ENCODE results near the gene SLC35A3.
"Not testable (repeated sequence)": the region's sequence is repeated elsewhere in the genome, so short reads cannot be mapped to it uniquely, and the experiment has no call there.

Gene SLC35A3

DNA sequence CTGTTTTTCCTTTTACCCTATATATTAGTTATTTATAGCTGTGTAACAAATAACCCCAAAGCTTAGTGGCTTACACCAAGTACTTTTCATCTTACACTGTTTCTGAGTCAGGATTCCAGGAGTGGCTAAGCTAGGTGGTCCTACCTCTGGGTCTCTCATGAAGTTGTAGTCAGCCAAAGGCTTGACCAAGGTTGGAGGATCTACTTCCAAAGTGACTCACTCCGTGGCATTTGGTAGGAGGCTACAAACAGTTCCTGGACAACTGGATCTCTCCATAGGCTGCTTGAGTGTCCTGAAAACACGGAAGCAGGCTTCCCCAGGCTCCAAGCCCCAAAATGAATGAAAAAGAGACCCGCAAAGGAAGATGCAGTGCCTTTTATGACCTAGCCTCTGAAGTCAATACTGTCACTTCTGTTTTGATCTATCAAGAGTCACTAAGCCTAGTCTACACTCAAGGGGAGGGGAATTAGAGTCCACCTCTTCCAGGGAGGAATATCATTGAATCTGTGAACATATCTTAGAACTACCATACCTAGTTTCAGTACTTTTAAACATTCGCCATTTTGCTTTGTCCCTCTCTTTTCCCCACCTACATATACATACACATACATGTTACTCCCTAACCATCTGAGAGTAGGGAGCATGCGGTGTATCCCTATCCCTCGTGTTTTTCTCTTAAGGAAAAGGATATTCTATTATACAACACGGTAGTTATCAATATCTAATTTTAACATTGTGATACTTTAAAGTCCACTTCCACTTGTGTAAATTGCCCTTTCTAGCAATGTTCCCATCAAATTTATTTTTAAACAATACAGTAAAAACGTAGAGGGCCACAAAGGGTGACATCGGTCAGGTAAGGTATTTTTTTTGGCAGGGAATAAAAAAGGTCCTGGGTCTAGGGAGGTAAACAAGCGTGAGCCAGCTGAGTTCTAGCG, 67.2 kb downstream of the SLC35A3 start:
- DNase-seq, result no peak

DNA sequence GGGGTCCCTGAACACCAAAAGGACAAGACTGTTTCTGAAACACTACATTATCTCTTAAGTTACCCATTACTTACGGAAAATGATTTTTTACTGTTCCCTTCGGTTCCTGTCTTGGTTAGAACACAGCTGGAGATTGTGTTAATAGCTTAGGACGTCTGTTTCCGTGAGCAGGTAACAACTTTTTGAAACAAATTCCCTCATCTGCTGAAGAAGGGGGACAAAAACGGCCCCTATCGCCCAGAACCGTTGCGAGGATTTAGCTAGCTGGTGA, 67.8 kb downstream of the SLC35A3 start:
- DNase-seq, result no peak

DNA sequence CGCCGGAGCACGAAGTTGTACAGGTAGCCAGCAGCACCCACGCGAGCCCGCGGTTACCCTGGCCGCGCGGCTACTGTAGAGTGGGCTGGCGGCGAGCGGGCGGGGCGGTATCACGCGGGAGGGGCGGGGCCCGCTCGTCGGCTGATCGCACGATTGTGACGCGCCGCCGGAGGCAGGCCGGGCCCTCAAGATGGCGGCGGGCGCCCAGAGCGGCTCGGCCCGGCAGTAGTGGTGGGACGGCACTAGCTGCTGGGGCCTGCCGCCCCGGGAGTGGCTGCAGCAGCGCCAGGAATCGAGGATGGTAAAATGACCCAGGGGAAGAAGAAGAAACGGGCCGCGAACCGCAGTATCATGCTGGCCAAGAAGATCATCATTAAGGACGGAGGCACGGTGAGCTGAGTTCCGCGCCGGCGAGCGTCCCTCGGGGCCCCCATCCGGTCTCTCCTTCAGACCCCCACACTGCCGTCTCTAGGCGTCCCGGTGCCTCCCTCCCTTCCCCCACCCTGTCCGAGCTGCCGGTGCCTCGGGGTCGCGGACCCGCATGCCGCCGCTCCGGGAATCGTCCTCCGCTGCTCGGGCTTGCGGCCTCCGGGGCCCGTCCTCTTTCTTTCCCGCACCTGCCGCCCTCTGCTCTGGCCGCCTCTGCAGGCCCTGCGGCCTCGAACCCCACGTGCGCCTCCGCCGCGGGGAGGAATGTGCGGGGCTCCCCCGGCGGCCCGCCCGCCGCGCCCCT, 68.3 kb downstream of the SLC35A3 start:
- no peak for DNase-seq

DNA sequence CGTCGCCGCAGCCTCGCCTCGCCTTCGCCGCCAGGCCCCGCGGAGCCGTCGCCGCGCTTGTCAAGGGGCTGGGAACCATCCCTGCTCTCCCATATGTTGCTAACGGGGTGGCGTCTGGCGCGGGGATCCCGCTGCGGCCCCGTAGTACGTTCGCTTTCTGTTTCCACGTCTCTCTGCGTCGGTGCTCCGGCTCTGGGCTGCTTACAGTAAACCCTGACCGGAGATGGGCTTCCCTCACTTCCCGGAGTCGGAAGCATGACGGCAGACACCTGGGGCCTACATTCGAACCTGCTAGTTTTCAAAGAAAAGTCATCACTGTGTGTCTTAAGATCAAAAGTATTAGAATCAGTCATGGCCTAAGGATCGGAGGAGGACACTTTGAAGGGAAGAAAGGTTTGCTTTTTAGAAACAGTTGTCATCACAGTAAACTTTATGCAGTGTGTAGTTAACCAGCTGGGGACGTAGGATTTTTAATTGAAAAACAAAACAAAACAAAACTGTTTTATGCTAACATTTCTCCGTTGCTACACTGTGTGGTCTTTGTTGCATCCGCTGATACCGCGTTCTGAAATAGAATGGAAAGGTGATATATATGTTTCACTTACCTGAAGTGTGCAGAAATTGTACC, 69.0 kb downstream of the SLC35A3 start:
- no peak for DNase-seq

DNA sequence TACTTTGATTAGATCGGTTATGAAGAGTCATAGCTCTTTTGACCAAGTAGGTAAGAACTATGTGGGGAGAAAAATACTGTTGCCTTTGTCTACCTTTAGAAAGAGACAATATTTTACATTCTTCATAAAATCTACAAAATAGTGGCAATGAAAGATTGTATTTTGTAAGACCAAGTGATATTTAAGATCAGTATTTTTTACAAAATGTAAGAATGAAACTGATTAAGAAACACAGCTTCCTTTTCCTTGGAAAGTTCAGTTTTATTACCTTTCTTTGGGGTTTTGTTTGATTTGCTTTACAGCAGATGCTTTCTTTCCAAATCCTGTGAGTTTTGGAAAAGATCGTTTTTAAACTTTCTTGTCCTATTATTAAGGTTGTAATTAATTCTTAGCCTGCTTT, 69.8 kb downstream of the SLC35A3 start:
- DNase-seq, result no peak

DNA sequence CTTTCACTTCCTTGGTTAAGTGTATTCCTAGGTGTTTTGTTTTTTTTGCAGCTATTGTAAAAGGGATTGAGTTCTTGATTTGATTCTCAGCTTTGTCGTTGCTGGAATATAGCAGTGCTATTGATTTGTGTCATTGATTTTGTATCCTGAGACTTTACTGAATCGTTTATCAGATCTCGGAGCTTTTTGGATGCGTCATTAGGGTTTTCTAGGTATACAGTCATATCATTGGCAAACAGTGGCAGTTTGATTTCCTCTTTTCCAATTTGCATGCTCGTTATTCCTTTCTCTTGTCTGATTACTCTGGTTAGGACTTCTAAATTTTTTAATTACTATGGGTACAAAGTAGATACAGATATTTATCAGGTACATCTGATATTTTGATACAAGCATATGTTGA, 75.4 kb downstream of the SLC35A3 start:
- DNase-seq, result no peak

DNA sequence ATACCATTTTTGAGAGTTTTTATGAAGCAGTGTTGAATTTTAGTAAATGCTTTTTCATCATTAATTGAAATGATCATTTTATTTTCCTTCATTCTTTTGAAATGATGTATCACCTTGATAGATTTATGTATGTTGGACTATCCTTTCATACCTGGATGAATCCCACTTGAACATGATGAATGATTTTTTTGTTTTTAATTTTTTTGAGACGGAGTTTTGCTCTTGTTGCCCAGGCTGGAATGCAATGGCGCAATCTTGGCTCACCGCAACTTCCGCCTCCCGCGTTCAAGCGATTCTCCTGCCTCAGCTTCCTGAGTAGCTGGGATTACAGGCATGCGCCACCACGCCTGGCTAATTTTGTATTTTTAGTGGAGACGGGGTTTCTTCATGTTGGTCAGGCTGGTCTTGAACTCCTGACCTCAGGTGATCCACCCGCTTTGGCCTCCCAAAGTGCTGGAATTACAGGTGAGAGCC, 77.5 kb downstream of the SLC35A3 start:
- DNase-seq, result not testable (repeated sequence)

DNA sequence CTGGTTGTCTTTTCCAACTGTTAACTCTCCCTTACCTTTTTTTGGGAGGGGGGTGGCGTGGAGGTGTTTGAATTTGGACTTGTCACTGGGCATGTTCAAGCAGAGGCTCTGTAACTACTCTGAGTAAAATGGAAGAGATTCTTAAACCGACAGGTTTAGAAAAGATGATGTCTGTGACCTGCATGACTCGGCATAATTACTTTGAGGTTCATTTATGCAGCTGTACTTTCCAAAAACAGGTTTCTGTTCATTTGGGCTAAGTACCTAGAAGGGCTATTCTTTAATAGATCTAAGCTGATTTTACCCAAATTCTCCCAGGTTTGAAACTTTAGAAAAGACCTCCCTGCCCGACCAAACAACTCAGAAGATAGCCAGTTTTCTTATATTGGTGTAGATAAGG, 80.3 kb downstream of the SLC35A3 start:
- DNase-seq, result no peak

DNA sequence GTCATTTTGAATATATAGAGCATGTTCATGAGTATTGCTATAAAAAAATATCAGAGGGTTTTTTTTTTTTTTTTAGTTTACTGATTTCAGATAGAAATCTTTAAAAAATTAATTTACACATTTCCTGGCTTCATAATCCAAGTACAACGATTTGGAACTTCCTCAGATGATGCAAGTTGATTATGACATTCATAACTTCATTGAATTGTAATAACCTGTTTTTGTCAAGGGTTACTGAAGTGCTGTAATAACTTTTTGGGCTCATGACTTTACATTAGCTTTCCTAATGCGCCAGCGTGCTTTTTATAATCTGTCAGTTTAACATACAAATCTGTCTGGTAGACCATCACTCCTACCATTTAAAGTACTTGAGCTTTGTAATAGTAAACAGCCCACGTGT, 81.6 kb downstream of the SLC35A3 start:
- DNase-seq, result no peak

DNA sequence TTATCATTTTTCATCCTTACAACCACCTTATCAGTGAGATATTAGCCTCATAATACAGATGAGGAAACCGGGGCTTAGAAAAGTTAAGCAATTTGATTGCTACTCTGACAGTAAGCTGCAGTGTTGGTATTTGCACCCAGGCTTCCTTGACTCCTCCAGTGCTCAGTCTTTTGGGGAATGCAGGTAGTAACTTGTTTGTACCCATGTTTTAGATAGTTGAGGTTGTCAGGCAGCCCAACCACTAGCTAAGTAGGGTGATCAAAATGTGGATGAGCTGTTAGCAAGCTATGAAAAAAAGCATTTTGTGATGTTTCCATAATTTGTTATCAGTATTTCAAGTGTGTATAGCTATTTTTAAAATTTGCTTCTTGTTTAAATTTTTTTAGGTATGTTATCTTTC, 82.1 kb downstream of the SLC35A3 start:
- DNase-seq, result no peak

DNA sequence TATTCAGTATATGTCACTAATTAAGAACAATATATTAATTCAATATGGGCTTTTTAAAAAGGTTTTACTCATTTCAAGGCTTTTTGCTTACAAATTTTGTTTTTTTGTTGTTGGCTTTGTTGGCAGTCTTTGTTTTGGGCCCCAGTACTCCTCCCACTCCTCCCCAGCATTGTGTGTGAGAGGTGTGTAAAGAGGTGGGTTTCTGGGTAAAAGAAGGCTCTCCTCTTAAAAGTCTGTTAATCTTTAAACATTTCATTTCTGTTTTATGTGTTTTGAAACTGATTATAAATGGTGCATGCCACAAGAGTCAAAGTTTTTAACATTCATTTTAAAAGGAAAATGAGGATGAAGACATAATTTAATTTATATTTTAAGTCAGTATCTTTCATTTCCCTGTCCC, 83.3 kb downstream of the SLC35A3 start:
- DNase-seq, result no peak

DNA sequence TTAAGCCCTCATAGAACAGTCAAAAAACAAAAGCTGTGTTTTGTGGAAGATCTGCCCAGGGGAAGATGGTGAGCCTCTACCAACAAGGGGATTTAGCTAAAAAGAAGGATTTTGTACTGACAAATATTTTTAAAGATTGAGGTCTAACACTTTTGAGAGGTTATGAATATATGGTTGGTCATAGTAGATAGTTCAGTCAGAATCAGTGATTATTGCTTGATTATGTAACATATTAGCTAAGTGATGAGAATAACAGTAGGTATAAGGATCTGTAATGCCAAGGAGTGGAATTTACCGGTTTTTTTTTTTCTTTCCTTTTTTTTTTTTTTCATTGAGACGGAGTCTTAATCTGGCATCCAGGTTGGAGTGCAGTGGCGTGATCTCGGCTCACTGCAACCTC, 83.9 kb downstream of the SLC35A3 start:
- no peak for DNase-seq

DNA sequence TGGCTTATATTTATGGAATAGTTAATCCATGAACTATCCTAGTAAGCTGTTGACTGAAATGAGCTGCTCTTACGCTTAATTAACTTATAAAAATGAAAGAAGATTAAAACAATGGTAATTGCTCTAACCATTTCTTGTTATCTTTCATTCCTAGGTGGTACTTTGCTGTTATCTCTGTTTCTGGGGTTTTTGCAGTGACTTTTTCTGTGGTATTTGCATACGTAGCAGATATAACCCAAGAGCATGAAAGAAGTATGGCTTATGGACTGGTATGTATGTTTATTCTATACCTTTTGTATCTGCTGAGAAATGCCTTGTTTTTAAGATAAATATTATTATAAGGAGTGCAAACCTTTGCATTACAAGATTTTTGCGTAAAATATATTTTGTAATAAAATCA, 91.9 kb downstream of the SLC35A3 start:
- no peak for DNase-seq

DNA sequence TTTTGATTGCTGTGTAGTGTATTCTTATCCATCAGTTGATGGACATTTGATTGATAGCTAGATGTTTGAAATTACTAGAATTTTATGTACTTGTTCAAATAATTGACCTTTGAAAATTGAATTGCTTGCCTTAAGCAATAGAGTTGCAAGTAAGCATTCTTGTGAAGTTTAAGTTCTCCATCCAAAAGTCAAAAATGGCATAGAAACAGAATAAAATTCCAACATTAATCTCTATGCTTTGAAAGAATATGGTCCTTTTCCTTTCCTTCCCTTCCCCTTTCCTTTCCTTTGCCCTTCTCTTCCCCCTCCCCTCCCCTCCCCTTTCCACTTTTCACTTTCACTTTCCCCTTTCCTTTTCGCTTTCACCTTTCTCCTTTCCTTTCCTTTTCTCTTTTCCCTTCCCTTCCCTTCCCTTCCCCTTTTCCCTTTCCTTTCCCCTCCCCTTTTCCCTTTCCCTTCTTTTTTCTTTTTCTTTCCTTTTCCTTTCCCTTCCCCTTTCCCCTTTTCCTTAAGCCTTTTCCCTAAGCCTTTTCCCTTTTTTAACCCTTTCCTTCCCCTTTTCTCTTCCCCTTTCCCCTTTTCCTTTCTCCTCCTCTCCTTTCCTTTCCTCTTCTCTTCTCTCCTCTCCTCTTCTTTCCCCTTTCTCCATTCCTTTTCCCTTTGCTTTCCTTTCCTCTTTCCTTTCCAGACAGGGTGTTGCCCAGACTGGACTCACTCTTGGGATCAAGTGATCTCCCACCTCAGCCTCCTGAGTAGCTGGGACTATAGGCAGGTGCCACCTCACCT, 95.6 kb downstream of the SLC35A3 start:
- DNase-seq, result no peak

DNA sequence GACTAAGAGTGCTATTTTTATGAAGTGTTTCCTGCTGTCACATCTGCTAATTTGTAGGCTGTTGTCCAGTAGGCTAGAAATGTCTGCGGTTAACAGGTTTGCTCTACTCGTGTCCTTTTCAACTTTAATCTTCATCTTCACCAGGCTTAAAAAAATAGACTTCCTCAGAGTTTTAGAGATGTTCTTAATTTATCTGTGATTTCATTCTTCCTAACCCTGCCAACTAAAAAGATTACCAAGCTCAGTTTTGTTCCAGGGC, 96.1 kb downstream of the SLC35A3 start:
- no peak for DNase-seq

DNA sequence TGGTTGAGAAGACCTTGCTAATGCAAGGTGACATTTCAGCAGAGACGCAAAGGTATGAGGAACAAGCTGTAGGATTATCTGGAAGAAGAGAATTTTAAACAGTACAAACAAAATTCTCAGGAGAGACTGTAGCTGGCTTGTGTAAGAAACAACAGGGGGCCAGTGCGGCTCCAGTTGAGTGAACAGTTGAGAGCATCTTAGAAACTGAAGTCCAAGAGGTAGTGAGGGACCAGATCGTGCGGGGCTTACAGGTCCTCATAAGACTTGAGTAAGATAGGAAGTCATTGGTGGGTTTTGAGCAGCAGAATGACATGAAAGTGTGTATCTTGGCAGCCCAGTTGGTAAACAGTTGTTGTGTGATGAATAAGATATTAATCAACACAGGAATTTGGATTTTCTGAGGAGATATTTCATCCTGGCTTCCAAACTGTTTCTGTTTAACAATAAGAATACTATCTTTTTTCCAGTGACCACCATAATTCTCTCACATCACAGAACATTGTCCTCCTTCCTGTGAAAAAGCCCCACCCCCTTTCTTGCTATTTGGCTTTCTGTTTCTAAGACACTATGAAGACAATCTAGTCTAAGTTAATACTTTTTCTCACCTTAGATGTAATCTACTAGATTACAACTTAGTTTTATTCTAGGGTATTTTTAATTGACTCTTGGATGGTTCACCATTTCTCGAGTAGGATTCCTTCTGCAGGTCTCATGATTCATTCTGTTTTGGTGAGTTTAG, 100.6 kb downstream of the SLC35A3 start:
- no peak for DNase-seq

DNA sequence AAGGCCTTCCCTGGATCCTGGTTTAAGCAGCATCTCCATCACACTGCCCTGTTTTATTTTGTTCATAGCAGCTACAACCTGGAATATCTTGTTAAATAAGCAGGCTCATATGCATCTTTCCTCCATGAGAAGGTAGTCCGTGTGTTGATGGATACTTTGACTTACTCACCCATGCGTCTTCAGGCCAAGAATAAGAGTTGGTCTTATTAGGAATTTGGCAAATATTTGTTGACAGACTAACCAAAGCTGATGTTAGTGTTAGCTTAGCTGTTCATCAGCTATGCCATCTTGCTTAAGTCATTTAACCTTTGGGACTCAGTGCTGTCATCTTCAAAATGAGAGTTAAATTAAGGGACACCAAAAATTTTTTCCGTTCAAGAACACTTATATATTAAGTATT, 103.7 kb downstream of the SLC35A3 start:
- no peak for DNase-seq

DNA sequence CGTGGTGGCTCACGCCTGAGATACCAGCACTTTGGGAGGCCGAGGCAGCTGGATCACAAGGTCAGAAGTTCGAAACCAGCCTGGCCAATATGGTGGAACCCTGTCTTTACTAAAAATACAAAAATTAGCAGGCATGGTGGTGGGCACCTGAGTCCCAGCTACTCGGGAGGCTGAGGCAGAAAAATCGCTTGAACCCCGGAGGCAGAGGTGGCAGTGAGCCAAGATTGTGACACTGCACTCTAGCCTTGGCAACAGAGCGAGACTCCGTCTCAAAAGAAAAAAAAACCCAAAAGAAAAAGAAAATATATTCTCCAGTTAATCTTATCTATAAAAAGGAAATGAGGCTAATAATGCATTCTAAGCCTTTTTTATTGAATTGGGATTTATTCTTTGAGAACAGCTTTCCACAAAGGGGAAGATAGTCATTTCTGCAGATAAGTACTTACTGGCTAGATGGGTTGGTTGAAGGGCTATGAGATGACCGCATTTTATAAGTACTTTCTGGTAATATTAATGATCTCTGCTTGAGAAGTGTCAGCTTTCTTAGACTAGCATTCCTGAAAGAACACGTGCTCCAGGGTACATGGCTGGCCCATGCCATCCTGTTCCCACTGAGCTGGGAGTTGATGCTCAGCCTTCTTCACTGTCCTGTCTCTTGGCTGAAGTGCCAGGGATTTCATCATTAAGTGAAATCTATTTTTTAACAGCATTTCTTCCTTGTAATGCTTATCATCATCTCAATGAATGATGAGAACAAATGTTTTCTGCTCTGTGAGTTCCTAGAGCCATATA, 105.0 kb downstream of the SLC35A3 start:
- DNase-seq, result no peak

DNA sequence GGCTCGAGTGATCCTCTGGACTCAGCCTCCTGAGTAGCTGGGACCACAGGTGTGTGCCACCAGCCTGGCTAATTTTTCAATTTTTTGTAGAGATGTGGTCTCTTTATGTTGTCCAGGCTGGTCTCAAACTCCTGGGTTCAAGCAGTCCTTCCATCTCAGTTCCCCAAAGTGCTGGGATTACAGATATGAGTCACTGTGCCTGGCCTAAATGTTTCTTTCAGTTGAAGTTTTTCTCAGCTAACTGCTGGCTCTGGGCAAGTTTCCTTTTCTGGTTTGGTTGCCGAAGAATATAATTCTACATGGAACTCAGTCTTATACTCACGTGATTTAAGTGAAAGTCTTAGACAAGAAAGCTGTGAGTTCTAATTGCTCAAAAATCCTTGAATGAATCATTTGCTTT, 106.0 kb downstream of the SLC35A3 start:
- no peak for DNase-seq

DNA sequence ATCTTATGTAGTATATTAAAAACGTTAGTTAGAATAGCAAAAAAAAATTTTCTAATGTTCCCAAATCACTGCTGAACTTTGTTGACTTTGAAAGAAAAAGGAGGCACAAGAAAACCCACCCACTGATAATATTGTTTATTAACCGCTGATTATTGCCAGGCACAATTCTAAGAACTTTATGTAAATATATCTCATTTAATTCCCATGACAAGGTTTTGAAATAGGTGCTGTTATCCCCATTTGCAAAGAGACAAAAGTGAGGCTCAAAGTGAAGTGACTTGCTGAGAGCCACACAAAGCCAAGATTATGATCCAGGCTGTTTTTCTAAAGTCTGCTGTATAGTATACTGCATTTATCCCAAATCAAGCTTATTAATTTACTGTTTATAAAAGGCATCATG, 106.5 kb downstream of the SLC35A3 start:
- no peak for DNase-seq

DNA sequence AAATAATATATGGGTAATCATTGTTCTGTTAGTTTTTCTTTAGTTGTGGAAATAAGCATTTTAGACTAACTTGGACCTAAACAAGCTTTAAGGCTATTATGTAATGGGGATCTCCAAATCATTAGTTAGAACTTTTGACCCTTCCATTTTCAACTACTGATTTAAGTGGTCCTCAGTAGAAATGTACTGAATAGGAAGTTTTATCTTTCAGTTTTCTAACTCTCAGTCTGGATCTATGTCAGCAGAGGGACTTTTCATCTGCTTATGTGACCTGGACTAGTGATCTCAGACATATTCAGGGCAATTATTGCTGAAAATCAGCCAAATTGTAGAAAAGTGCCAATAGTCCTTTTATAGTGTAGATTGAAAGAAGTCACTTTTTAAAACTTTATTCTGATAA, 106.9 kb downstream of the SLC35A3 start:
- no peak for DNase-seq

DNA sequence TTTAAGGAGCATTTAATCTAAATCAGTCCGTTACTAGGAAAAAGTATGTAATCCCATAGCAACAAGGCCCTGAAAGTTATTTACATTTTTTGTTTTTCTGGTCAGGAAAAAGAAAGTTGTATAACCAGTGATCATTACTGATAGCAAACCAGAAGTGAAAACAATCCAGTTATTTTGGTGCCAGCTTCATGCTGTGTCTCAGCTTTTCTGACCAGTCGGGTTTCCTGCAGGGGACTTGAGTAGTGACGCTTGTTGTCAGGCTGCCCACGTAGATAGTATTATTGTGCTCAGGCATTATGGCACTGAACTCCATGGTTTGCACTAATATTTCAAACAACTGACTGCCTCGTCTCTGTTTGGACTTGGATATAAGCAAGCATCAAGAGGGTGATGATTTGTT, 107.7 kb downstream of the SLC35A3 start:
- no peak for DNase-seq
